ENCODE data around the gene KCNQ1.

KCNQ1 gene

DNA sequence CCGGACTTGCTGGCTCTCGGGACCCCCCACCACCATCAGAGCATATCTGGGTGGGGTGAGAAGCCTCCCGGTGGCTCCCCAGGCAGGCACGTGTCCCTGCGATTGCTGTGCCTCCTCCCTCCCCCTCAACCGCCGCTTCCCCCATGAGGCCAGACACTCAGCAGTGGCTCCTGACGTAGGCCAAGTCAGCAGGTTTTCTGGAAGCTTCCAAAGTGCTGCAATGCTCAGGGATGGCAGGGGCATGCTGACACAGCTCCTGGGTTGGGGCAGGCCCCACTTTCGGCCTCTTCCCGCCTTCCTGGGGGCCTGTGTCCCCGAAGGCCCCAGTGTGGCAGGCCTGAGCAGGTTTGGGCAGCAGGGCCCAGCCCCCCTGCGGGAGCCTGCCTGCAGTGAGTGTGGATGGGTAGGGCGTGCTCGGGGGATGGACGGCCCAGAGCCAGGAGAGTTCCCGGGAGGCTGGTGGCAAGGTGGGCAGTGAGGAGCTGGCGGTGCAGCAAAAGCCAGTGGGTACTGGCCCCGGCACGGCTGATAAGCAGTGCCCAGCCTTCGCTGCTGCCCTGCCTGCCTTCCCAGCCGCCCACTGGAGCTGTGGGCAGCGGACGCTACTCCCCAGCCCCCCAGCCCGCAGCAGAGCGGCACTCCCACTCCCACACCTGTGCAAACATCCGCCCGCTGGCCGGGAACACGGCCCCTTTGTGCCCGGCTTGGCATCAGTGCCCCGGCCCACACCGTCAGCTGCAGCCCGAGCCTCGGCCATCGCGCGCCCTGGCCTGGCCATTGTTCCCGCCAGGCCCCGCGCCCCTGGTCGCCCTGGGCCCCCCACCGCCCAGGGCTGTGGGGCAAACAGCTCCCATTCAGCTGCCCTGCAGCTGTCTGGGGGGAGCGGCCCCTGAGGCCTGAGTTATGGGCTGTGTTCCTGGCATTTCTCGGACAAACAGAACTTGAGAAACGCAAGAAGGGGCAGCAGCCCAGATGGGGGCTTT lies 130.0 kb downstream of the KCNQ1 start:
- H3K27me3 ChIP-seq (replicated peaks; ENCODE audit: control insufficient read depth, insufficient read depth, low read length, poor library complexity, severe bottlenecking): no peaks in the 10 kb centered on the region
- no peaks in the 10 kb centered on the region for H3K4me1 ChIP-seq (ENCODE audit: control insufficient read depth, insufficient read depth, low read length, poor library complexity, severe bottlenecking)
- H3K9me3 ChIP-seq (ENCODE audit: control insufficient read depth, low read length): no peaks in the 10 kb centered on the region
- no peak overlapping the region for H3K4me3 ChIP-seq (ENCODE audit: insufficient read depth, low read depth, low read length, poor library complexity, severe bottlenecking)
- no peak for DNase-seq
- peaks cover 12% of the 10 kb centered on the region for H3K36me3 ChIP-seq (ENCODE audit: control insufficient read depth, insufficient read depth, low read length)
- H3K27ac ChIP-seq (ENCODE audit: insufficient read depth, low read length, poor library complexity, severe bottlenecking): no peak overlapping the region

DNA sequence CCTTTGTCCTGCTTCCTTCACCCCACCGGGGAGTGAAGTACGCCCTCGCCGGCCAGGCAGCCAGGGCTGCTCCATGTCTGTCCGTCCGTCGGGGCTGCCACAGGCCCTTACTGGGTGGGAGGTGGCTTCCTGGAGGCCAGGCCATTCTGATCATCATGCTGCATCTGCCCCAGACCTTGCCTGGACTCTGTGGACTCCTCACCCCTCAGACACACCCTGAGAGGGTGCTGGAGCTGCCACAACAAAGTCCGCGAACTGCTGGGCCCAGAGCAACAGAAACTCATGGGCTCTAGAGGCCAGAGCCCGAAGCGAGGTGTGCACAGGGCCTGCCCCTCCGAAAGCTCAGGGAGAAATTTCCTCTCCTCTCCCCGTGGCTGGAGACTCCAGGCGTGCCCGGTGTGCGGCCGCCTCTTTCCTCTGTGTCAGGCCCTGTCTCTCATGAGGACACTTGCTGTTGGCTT lies 130.8 kb downstream of the KCNQ1 start:
- no peaks in the 10 kb centered on the region for H3K27me3 ChIP-seq (replicated peaks; ENCODE audit: control insufficient read depth, insufficient read depth, low read length, poor library complexity, severe bottlenecking)
- H3K9me3 ChIP-seq (ENCODE audit: control insufficient read depth, low read length): no peaks in the 10 kb centered on the region
- H3K4me3 ChIP-seq (ENCODE audit: insufficient read depth, low read depth, low read length, poor library complexity, severe bottlenecking): no peak overlapping the region
- no peak overlapping the region for H3K27ac ChIP-seq (ENCODE audit: insufficient read depth, low read length, poor library complexity, severe bottlenecking)
- no peak for DNase-seq
- no peaks in the 10 kb centered on the region for H3K4me1 ChIP-seq (ENCODE audit: control insufficient read depth, insufficient read depth, low read length, poor library complexity, severe bottlenecking)
- peaks cover 12% of the 10 kb centered on the region for H3K36me3 ChIP-seq (ENCODE audit: control insufficient read depth, insufficient read depth, low read length)

DNA sequence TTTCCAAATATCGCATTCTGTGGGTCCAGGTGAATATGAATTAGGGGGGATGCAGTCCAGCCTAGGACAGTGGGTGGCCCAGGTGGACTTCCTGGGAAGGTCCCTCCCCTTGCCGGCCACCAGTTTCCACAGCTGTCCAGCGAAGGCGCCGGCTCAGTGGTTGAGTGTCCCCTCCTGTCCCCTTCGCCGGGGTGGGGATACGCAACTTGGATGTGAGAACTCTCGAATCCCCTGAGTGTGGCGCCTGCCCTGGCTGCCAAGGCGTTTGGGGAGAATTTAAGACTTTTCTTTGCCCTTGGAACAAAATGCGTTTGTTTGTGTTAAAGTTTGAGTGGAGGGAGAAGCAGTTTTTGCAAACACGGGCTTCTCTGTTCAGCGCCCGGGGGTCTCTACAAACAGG lies 131.3 kb downstream of the KCNQ1 start:
- no peak overlapping the region for H3K27ac ChIP-seq (ENCODE audit: insufficient read depth, low read length, poor library complexity, severe bottlenecking)
- H3K4me3 ChIP-seq (ENCODE audit: insufficient read depth, low read depth, low read length, poor library complexity, severe bottlenecking): no peak overlapping the region
- no peaks in the 10 kb centered on the region for H3K27me3 ChIP-seq (replicated peaks; ENCODE audit: control insufficient read depth, insufficient read depth, low read length, poor library complexity, severe bottlenecking)
- peaks cover 12% of the 10 kb centered on the region for H3K36me3 ChIP-seq (ENCODE audit: control insufficient read depth, insufficient read depth, low read length)
- H3K9me3 ChIP-seq (ENCODE audit: control insufficient read depth, low read length): no peaks in the 10 kb centered on the region
- DNase-seq: no peak
- H3K4me1 ChIP-seq (ENCODE audit: control insufficient read depth, insufficient read depth, low read length, poor library complexity, severe bottlenecking): no peaks in the 10 kb centered on the region

DNA sequence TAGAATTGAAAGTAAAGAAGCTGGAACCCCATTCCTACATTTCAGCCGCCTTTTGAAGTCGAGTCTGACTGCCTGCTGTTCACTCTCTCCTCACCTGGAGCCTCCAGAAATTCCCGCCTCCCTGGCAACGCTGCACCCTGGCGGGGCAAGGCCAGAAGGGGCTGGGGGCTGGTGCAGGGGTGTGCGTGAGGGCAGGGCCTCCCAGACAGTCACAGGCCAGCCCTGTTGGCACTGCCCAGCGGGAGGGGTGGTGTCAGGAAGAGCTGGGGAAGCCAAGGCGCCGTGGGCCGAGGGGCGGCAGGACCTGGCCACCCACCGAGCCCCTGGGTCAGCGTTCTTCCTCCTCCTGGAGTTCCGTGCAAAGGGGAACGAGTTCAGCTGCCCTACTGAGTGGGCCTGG lies 131.7 kb downstream of the KCNQ1 start:
- Histone ChIP-seq H3K36me3 (ENCODE audit: control insufficient read depth, insufficient read depth, low read length) (peaks cover 7% of the 10 kb centered on the region), H3K27ac (ENCODE audit: insufficient read depth, low read length, poor library complexity, severe bottlenecking) (no peak overlapping the region), H3K27me3 (replicated peaks; ENCODE audit: control insufficient read depth, insufficient read depth, low read length, poor library complexity, severe bottlenecking) (no peaks in the 10 kb centered on the region), H3K9me3 (ENCODE audit: control insufficient read depth, low read length) (no peaks in the 10 kb centered on the region), H3K4me1 (ENCODE audit: control insufficient read depth, insufficient read depth, low read length, poor library complexity, severe bottlenecking) (no peaks in the 10 kb centered on the region), H3K4me3 (ENCODE audit: insufficient read depth, low read depth, low read length, poor library complexity, severe bottlenecking) (no peak overlapping the region)
- DNase-seq: no peak

DNA sequence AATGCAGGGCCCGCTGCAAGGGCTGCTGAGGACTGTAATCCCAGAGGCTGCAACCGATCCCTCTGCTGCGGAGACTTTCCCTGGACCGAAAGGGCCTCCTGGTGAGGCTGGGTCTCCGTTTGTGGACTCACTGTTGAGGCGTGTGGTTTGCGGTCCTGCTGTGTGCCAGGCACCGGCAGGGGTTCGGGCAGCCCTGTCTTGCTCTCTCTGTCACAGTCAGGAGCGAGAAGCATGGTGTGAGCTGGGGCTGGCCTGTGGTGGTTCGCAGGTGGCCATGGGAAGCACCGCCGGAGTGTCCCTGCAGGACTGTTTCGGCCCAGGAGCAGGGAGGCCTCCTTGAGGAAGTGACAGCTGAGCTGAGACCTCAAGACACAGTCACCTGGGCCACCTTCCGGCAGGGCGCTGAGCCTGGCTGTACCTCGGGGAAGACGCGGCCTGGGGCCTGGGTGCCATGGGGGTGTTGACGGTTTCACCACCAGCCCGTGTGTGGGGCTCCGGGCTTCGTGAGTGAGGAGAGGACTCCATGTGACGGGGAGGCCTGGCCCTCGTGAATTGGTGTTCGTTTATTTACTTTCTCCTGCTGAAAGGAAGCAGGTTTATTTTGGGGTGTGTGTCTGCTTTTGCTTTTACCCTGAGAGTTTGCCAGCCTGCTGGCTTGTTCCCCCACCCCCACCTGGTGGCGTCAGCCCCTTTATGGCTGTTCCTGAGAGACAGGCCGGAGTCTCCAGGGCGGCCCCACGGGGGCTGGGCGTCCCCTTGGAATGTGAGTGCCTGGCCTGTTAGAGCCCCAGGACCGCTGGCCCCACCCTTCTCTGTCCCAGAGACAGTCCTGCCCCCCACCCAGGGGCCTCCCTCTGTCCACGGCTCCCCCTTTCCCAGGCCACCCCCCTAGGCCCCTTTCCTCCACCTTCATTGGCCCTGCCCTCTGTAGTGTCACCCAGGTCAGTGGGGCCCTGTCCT lies 132.5 kb downstream of the KCNQ1 start:
- no peaks in the 10 kb centered on the region for H3K27me3 ChIP-seq (replicated peaks; ENCODE audit: control insufficient read depth, insufficient read depth, low read length, poor library complexity, severe bottlenecking)
- no peak overlapping the region for H3K27ac ChIP-seq (ENCODE audit: insufficient read depth, low read length, poor library complexity, severe bottlenecking)
- H3K4me1 ChIP-seq (ENCODE audit: control insufficient read depth, insufficient read depth, low read length, poor library complexity, severe bottlenecking): no peaks in the 10 kb centered on the region
- DNase-seq: no peak
- peaks cover 7% of the 10 kb centered on the region for H3K36me3 ChIP-seq (ENCODE audit: control insufficient read depth, insufficient read depth, low read length)
- H3K9me3 ChIP-seq (ENCODE audit: control insufficient read depth, low read length): no peaks in the 10 kb centered on the region
- no peak overlapping the region for H3K4me3 ChIP-seq (ENCODE audit: insufficient read depth, low read depth, low read length, poor library complexity, severe bottlenecking)

DNA sequence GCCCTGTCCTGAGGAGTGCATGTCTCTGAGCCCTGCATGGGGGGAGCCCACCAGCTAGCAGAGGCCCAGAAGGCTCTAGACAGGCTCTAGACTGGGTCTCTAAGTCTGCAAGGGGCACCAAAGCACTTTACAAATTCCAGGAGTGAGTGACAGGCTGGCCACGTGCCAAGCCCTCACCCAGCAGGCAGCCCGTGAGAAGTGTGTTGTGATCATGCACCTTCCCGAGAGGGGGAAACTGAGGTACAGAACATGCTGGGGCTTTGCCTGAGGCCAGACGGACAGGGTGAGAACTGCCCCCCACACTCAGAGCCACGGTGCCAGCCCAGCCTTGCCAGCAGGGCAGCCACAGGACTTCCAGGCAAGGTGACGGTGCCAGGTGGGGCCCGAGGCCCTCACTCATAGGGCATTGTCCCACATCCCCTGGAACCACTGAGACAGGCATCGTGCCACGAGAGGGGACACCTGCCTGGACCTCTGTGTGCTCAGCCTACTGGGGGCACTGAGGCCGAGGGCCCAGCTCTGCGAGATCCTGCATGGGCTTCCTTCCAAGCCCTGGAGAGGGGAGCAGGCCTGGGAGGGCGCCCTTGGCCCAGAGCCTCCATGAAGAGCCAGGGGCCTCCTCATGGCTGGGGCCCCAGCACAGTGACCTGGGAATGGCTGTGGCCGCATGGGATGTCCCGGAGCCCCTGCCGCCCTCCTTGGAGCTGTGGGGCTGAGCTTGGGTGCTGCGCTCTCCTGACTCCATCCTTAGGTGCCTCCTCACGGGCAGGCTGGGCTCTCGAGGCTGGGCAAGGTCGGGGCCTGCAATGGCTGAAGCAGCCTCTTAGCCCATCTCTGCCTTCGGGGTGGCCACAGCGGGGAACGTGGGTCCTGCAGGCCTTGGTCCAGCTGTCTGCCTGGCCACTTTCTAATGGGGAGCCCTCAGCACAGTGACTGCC lies 133.5 kb downstream of the KCNQ1 start:
- Histone ChIP-seq H3K4me1 (ENCODE audit: control insufficient read depth, insufficient read depth, low read length, poor library complexity, severe bottlenecking) (no peaks in the 10 kb centered on the region), H3K27ac (ENCODE audit: insufficient read depth, low read length, poor library complexity, severe bottlenecking) (no peak overlapping the region), H3K4me3 (ENCODE audit: insufficient read depth, low read depth, low read length, poor library complexity, severe bottlenecking) (no peak overlapping the region), H3K36me3 (ENCODE audit: control insufficient read depth, insufficient read depth, low read length) (peaks cover 7% of the 10 kb centered on the region), H3K9me3 (ENCODE audit: control insufficient read depth, low read length) (no peaks in the 10 kb centered on the region), H3K27me3 (replicated peaks; ENCODE audit: control insufficient read depth, insufficient read depth, low read length, poor library complexity, severe bottlenecking) (no peaks in the 10 kb centered on the region)
- DNase-seq: no peak

DNA sequence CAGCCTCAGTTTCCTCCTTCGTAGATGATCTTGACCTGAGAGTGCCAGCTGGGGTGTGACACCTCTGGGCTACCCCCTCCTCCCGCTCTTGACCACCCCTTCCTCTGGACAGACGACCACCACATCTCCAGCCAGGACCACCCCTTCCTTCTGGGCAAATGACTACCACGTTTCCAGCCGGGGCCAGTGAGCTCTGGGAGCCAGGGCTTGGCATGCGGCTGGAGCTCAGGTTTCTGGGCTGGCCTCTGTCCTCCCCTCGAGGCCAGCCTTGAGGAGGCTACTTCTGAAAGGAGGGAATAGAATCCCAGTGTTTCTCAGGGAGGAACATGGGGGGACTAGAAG lies 134.1 kb downstream of the KCNQ1 start:
- Histone ChIP-seq H3K27me3 (replicated peaks; ENCODE audit: control insufficient read depth, insufficient read depth, low read length, poor library complexity, severe bottlenecking) (no peaks in the 10 kb centered on the region), H3K27ac (ENCODE audit: insufficient read depth, low read length, poor library complexity, severe bottlenecking) (no peak overlapping the region), H3K4me3 (ENCODE audit: insufficient read depth, low read depth, low read length, poor library complexity, severe bottlenecking) (no peak overlapping the region), H3K36me3 (ENCODE audit: control insufficient read depth, insufficient read depth, low read length) (peaks cover 7% of the 10 kb centered on the region), H3K4me1 (ENCODE audit: control insufficient read depth, insufficient read depth, low read length, poor library complexity, severe bottlenecking) (no peaks in the 10 kb centered on the region), H3K9me3 (ENCODE audit: control insufficient read depth, low read length) (no peaks in the 10 kb centered on the region)
- no peak for DNase-seq

DNA sequence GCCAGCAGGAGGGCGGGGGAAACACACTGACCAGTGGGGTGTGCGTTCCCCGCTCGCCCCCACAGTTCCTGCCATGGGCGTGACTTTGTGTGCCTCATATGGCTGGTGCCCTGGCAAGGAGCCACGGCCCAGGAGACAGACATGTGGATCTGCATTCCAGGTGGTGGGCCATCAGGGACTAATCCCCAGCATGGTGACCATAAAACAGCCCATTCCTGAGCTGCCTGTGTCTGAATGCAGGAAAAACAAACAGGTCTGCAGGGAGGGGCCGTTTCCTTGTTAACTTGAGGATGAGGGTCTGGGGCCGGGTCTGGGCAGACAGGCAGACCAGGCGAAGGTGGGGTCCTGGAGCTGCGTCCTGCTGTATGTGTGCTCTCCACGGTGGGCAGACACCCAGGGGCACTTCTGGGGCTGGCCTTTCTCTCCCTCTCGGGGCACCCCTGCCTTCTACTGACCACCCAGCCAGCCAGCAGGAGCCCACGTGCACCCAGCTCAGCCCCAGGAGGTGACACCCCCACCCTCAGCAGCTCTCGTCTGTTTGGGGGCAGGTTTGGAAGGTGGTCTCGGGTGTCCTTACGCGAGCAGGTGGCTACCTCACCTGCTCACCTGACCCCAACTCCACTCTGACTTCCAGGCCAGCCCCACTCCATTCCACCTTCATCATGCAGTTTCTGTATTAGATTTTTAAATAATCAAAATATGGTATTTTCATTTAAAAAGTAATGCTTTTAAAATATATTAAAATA lies 134.7 kb downstream of the KCNQ1 start:
- H3K27me3 ChIP-seq (replicated peaks; ENCODE audit: control insufficient read depth, insufficient read depth, low read length, poor library complexity, severe bottlenecking): no peaks in the 10 kb centered on the region
- H3K4me3 ChIP-seq (ENCODE audit: insufficient read depth, low read depth, low read length, poor library complexity, severe bottlenecking): no peak overlapping the region
- peaks cover 7% of the 10 kb centered on the region for H3K36me3 ChIP-seq (ENCODE audit: control insufficient read depth, insufficient read depth, low read length)
- H3K27ac ChIP-seq (ENCODE audit: insufficient read depth, low read length, poor library complexity, severe bottlenecking): no peak overlapping the region
- DNase-seq: no peak
- no peaks in the 10 kb centered on the region for H3K4me1 ChIP-seq (ENCODE audit: control insufficient read depth, insufficient read depth, low read length, poor library complexity, severe bottlenecking)
- no peaks in the 10 kb centered on the region for H3K9me3 ChIP-seq (ENCODE audit: control insufficient read depth, low read length)

DNA sequence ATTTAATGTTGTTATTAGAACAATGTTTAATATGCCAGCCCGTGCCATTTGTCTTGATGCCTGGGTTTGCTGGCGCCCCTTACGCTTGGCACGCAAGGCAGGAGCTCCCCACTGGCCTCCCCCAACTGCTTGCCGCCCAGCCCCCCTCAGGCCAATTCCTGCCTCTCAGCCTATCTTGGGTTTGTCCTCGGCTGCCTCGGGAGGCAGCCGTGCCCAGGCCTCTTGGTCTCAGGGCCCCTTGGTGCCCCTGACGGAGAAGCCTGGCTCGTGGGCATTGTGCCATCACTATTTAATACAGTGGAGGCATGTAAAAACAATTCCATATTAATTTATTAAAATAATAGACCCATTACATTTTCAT lies 135.2 kb downstream of the KCNQ1 start:
- Histone ChIP-seq H3K9me3 (ENCODE audit: control insufficient read depth, low read length) (no peaks in the 10 kb centered on the region), H3K27me3 (replicated peaks; ENCODE audit: control insufficient read depth, insufficient read depth, low read length, poor library complexity, severe bottlenecking) (no peaks in the 10 kb centered on the region), H3K4me3 (ENCODE audit: insufficient read depth, low read depth, low read length, poor library complexity, severe bottlenecking) (no peak overlapping the region), H3K4me1 (ENCODE audit: control insufficient read depth, insufficient read depth, low read length, poor library complexity, severe bottlenecking) (no peaks in the 10 kb centered on the region), H3K36me3 (ENCODE audit: control insufficient read depth, insufficient read depth, low read length) (peaks cover 3% of the 10 kb centered on the region), H3K27ac (ENCODE audit: insufficient read depth, low read length, poor library complexity, severe bottlenecking) (no peak overlapping the region)
- no peak for DNase-seq
